ENCODE results near the gene ATG16L1.

ATG16L1 gene

DNA sequence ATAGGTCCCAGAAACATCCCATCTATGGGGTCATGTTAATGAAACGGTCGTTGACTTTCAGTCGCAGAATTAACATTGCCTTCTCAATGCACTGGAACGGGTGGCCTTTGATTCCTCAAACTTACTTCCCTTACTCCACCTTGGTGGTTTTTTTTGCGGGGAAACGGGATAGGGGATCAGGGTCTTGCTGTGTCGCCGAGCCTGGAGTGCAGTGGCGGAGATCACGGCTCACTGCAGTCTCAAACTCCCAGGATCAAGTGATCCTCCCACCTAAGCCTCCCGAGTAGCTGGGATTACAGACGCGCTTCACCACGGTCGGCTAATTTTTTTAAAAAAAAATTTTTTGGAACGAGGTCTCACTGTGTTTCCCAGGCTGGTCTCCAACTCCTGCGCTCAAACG, 754 bp downstream of the ATG16L1 start:
- TF ChIP-seq, protein P1, sequence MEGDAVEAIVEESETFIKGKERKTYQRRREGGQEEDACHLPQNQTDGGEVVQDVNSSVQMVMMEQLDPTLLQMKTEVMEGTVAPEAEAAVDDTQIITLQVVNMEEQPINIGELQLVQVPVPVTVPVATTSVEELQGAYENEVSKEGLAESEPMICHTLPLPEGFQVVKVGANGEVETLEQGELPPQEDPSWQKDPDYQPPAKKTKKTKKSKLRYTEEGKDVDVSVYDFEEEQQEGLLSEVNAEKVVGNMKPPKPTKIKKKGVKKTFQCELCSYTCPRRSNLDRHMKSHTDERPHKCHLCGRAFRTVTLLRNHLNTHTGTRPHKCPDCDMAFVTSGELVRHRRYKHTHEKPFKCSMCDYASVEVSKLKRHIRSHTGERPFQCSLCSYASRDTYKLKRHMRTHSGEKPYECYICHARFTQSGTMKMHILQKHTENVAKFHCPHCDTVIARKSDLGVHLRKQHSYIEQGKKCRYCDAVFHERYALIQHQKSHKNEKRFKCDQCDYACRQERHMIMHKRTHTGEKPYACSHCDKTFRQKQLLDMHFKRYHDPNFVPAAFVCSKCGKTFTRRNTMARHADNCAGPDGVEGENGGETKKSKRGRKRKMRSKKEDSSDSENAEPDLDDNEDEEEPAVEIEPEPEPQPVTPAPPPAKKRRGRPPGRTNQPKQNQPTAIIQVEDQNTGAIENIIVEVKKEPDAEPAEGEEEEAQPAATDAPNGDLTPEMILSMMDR (conservative IDR thresholded peaks at IDR 0.05; ENCODE audit: control insufficient read depth, insufficient read depth, low read depth, low read length), result no peak
- H3K4me3 ChIP-seq (ENCODE audit: control insufficient read depth, low read depth, low read length), result peak overlapping the region; percentile 93
- no peak for DNase-seq (ENCODE audit: low read depth)

DNA sequence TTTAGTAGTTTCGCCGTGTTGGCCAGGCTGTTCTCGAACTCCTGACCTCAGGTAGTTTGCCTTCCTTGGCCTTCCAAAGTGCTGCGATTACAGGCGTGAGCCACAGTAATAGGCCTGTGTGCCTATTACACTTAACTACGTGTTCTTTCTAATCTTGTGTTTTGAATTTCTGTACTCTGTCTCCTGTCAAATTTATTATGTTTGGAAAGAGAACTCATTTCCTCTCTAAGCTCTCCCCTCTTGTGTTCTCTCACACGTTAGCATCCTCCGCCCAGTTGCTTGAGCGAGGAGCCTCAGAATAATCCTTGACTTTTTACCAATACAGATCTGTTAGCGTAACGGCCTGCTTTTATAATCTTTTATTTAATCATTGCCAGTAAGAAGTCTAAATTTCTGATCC, 3.7 kb downstream of the ATG16L1 start:
- DNase-seq (ENCODE audit: low read depth), result no peak
- TF ChIP-seq, protein P1 (conservative IDR thresholded peaks at IDR 0.05; ENCODE audit: control insufficient read depth, insufficient read depth, low read depth, low read length), result no peak
- H3K4me3 ChIP-seq (ENCODE audit: control insufficient read depth, low read depth, low read length), result no peak overlapping the region

DNA sequence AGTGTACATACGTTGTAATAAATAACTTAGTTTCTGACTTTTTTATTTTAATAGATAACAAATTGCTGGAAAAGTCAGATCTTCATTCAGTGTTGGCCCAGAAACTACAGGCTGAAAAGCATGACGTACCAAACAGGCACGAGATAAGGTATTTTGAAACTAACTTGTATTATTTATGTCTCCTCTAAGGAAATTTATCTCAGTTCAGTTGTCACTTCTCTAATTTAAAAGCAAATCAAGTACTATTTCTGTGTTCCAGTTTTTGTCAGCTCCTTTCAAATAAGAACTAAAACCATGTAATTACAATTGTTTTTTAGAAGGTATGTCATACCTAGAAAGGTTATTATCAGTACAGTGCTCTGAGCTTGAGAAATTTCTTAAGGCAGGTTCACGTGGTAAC, 4.6 kb downstream of the ATG16L1 start:
- H3K4me3 ChIP-seq (ENCODE audit: control insufficient read depth, low read depth, low read length), result no peak overlapping the region
- DNase-seq (ENCODE audit: low read depth), result no peak
- TF ChIP-seq, protein P1 (conservative IDR thresholded peaks at IDR 0.05; ENCODE audit: control insufficient read depth, insufficient read depth, low read depth, low read length), result no peak

GRCh38 chr2:233258211-233258610, 6.7 kb downstream of the ATG16L1 start:
- no peak for DNase-seq (ENCODE audit: low read depth)
- TF ChIP-seq, protein P1 (conservative IDR thresholded peaks at IDR 0.05; ENCODE audit: control insufficient read depth, insufficient read depth, low read depth, low read length), result no peak

DNA sequence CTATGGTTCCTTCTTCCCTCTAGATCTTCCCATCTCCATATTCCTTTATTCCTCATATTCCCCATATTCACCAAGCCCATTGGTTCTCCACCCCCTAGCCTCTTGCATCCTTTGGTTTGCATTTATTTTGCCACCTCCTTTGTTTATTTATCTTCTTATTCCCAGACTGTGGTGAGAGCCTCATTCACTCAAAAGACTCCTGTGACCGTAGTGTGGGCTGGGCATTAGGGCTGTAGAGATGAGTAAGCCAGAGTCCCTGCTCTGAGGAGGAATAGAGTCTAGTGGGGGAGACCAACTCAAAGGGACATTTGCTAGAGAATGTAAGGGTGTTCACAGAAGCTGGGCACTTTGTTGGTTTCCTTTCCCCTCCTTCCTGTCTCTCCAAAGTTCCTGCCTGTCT, 8.3 kb downstream of the ATG16L1 start:
- no peak for DNase-seq (ENCODE audit: low read depth)
- TF ChIP-seq, protein P1 (conservative IDR thresholded peaks at IDR 0.05; ENCODE audit: control insufficient read depth, insufficient read depth, low read depth, low read length), result no peak
- H3K4me3 ChIP-seq (ENCODE audit: control insufficient read depth, low read depth, low read length), result no peak overlapping the region

More at GRCh38 chr2:233258211-233258610, 6.7 kb downstream of the ATG16L1 start:
- no peak overlapping the region for H3K4me3 ChIP-seq (ENCODE audit: control insufficient read depth, low read depth, low read length)

GRCh38 chr2:233260661-233261060, 9.2 kb downstream of the ATG16L1 start:
- no peak overlapping the region for H3K4me3 ChIP-seq (ENCODE audit: control insufficient read depth, low read depth, low read length)
- TF ChIP-seq, protein P1 (conservative IDR thresholded peaks at IDR 0.05; ENCODE audit: control insufficient read depth, insufficient read depth, low read depth, low read length), result no peak
- DNase-seq (ENCODE audit: low read depth), result no peak
